Caco-2 (cell line): ENCODE measurements around the gene ZEB2. TPM values are rescaled to one million over a fixed set of nuclear protein-coding genes. Genes with fewer than 3 reads are reported as not detected.

Experiments
- BruUV-seq: library from RNA; stranded (reverse); fragments of 400-500 nt; replicated peaks from 2 replicates; lab custom pipeline; 2021; lab: Mats Ljungman, UMichigan
- CTCF ChIA-PET: fragments of 300-600 bp; sonication (Branson Sonifier 250); formaldehyde crosslinking; loops from one replicate; lab custom pipeline; 2022; ENCODE audit warnings: antibody characterized with exemption; lab: Charles Lee
- POLR2A ChIA-PET: fragments of 300-600 bp; sonication (Branson Sonifier 250); formaldehyde crosslinking; loops from one replicate; lab custom pipeline; 2022; ENCODE audit warnings: antibody characterized with exemption; lab: Charles Lee
- DNase-seq, 2 experiments: peaks; one replicate each; pipeline versions ENCODE4 v3.0.0 to v3.0.0-alpha.2; 2020 to 2022
- H3K27me3 ChIP-seq: replicated peaks from 2 replicates; pipeline ENCODE4 v1.6.0; 2011; ENCODE audit warnings: low read length; ENCODE audit not compliant: control insufficient read depth, insufficient read depth
- H3K36me3 ChIP-seq: 2 replicates; pipeline ENCODE4 v1.5.1; 2011; ENCODE audit warnings: low read length; ENCODE audit not compliant: control insufficient read depth, insufficient read depth
- H3K4me1 ChIP-seq: fragments of 250-450 bp; sonication (Bioruptor Pico); 2 replicates; pipeline ENCODE4 v1.5.1; 2020; ENCODE audit warnings: mild to moderate bottlenecking
- H3K4me3 ChIP-seq: 2 replicates; pipeline ENCODE4 v1.5.1; 2011; ENCODE audit warnings: low read depth, mild to moderate bottlenecking, control low read depth, low read length
- H3K9me3 ChIP-seq: fragments of 250-450 bp; sonication (Bioruptor Pico); 2 replicates; pipeline ENCODE4 v1.5.1; 2020; ENCODE audit warnings: mild to moderate bottlenecking, moderate library complexity
- H3K27ac Mint-ChIP-seq: one replicate; pipeline ENCODE4 v1.8.0; 2022; ENCODE audit warnings: mixed read lengths; ENCODE audit not compliant: unreplicated experiment
- H3K27me3 Mint-ChIP-seq: one replicate; pipeline ENCODE4 v1.8.0; 2022; ENCODE audit warnings: mixed read lengths; ENCODE audit not compliant: insufficient read depth, unreplicated experiment
- H3K36me3 Mint-ChIP-seq: one replicate; pipeline ENCODE4 v1.8.0; 2022; ENCODE audit warnings: mild to moderate bottlenecking, mixed read lengths; ENCODE audit not compliant: insufficient read depth, unreplicated experiment
- H3K4me1 Mint-ChIP-seq: one replicate; pipeline ENCODE4 v1.8.0; 2022; ENCODE audit warnings: low read depth, mixed read lengths; ENCODE audit not compliant: unreplicated experiment
- H3K4me3 Mint-ChIP-seq: one replicate; pipeline ENCODE4 v1.8.0; 2022; ENCODE audit warnings: mild to moderate bottlenecking, moderate library complexity, mixed read lengths; ENCODE audit not compliant: unreplicated experiment
- H3K9me3 Mint-ChIP-seq: one replicate; pipeline ENCODE4 v1.8.0; 2022; ENCODE audit warnings: mixed read lengths; ENCODE audit not compliant: unreplicated experiment
- CTCF ChIP-seq, 2 experiments: fragments of 200-600 bp in 1 of 2; IDR thresholded peaks; 1 replicate in 1 of 2; 2 replicates in 1 of 2; pipeline versions ENCODE4 v1.5.1 to v1.8.0; 2011 to 2022; ENCODE audit warnings: antibody characterized with exemption in 1 of 2, control low read depth in 1 of 2, inconsistent platforms in 1 of 2, low read depth in 1 of 2, low read length in 1 of 2, mild to moderate bottlenecking in 1 of 2, moderate library complexity in 1 of 2; ENCODE audit not compliant: insufficient read depth in 1 of 2, severe bottlenecking in 1 of 2, unreplicated experiment in 1 of 2
- intact Hi-C: fragments of 100-400 bp; cut with micrococcal nuclease; formaldehyde crosslinking; loops from one replicate; pipeline ENCODE4 v1.10.0; 2022; ENCODE audit not compliant: unreplicated experiment
- total RNA-seq: library from RNA; stranded (reverse); gene quantifications from 2 replicates; pipeline ENCODE4 v1.2.3, GENCODE V29; 2022

Gene ZEB2
- total RNA-seq, 1 experiment from 2014 or later = not detected

- Mint-ChIP-seq H3K27ac (no peak overlapping the region), H3K4me1 (no peaks in the 10 kb centered on the region)
Measured at GRCh38 chr2:144358374-144358964, 161.4 kb downstream of the ZEB2 start.

GRCh38 chr2:144357623-144358373 is 162.1 kb downstream of the ZEB2 start:
- no peaks in the 10 kb centered on the region for H3K4me1 Mint-ChIP-seq
- BruUV-seq = no TSS peak
- no peak overlapping the region for H3K27ac Mint-ChIP-seq
- Histone ChIP-seq H3K9me3 (no peaks in the 10 kb centered on the region), H3K36me3 (no peaks in the 10 kb centered on the region), H3K27me3 (no peaks in the 10 kb centered on the region), H3K4me3 (no peak overlapping the region), H3K4me1 (no peaks in the 10 kb centered on the region)
- POLR2A ChIA-PET = interaction anchor here (0.6 kb wide), 1 partner anchor 61 kb away, joined by 3 read pairs; no protein-coding TSS in a partner anchor
- no peak overlapping the region for H3K4me3 Mint-ChIP-seq
- CTCF ChIA-PET = no interaction called here
- no peaks in the 10 kb centered on the region for H3K36me3 Mint-ChIP-seq
- TF ChIP-seq CTCF (IDR thresholded peaks at IDR 0.05; ENCODE audit: insufficient read depth in 1 of 2, low read depth in 1 of 2, low read length in 1 of 2, severe bottlenecking in 1 of 2, unreplicated experiment in 1 of 2) = no peak
- intact Hi-C loops = no loop called here
- no peak for DNase-seq
- H3K9me3 Mint-ChIP-seq = no peaks in the 10 kb centered on the region
- no peaks in the 10 kb centered on the region for H3K27me3 Mint-ChIP-seq

More at GRCh38 chr2:144358374-144358964, 161.4 kb downstream of the ZEB2 start:
- no peak for TF ChIP-seq CTCF (IDR thresholded peaks at IDR 0.05; ENCODE audit: insufficient read depth in 1 of 2, low read depth in 1 of 2, low read length in 1 of 2, severe bottlenecking in 1 of 2, unreplicated experiment in 1 of 2)
- DNase-seq = no peak
- Histone ChIP-seq H3K9me3 (no peaks in the 10 kb centered on the region), H3K36me3 (no peaks in the 10 kb centered on the region), H3K27me3 (no peaks in the 10 kb centered on the region), H3K4me1 (no peaks in the 10 kb centered on the region), H3K4me3 (no peak overlapping the region)
- ChIA-PET POLR2A (no interaction called here), CTCF (no interaction called here)
- BruUV-seq = no TSS peak
- intact Hi-C loops = no loop called here
- no peaks in the 10 kb centered on the region for H3K36me3 Mint-ChIP-seq
- H3K27me3 Mint-ChIP-seq = no peaks in the 10 kb centered on the region
- no peak overlapping the region for H3K4me3 Mint-ChIP-seq
- H3K9me3 Mint-ChIP-seq = no peaks in the 10 kb centered on the region

GRCh38 chr2:144356402-144356801 is 163.5 kb downstream of the ZEB2 start:
- no peak for DNase-seq
- Mint-ChIP-seq H3K27me3 (no peaks in the 10 kb centered on the region), H3K4me1 (no peaks in the 10 kb centered on the region), H3K4me3 (no peak overlapping the region), H3K9me3 (no peaks in the 10 kb centered on the region), H3K36me3 (no peaks in the 10 kb centered on the region), H3K27ac (no peak overlapping the region)
- ChIA-PET POLR2A (no interaction called here), CTCF (no interaction called here)
- H3K27me3 ChIP-seq = no peaks in the 10 kb centered on the region
- no peak overlapping the region for H3K4me3 ChIP-seq
- no peaks in the 10 kb centered on the region for H3K9me3 ChIP-seq
- no TSS peak for BruUV-seq
- TF ChIP-seq CTCF (IDR thresholded peaks at IDR 0.05; ENCODE audit: insufficient read depth in 1 of 2, low read depth in 1 of 2, low read length in 1 of 2, severe bottlenecking in 1 of 2, unreplicated experiment in 1 of 2) = no peak
- no peaks in the 10 kb centered on the region for H3K36me3 ChIP-seq
- intact Hi-C loops = no loop called here
- H3K4me1 ChIP-seq = no peaks in the 10 kb centered on the region
